Endothelial cell of umbilical vein (primary cell): Measurements from ENCODE around the gene SPACDR. TPM values are rescaled to one million over a fixed set of nuclear protein-coding genes. Genes with fewer than 3 reads are reported as not detected.

Experiments
- BruUV-seq: library from RNA; stranded (reverse); fragments of 400-500 nt; replicated peaks from 2 replicates; lab custom pipeline; 2021; lab: Mats Ljungman, UMichigan
- CTCF ChIA-PET: fragments of 300-600, 350-600 bp; sonication (Branson Sonifier 250); formaldehyde crosslinking; loops from one replicate; lab custom pipeline; 2021; ENCODE audit warnings: antibody characterized with exemption, inconsistent platforms; lab: Charles Lee
- POLR2A ChIA-PET: fragments of 300-600, 350-600 bp; sonication (Branson Sonifier 250); formaldehyde crosslinking; loops from one replicate; lab custom pipeline; 2021; ENCODE audit warnings: antibody characterized with exemption, inconsistent platforms; lab: Charles Lee
- DNase-seq: peaks from one replicate; pipeline ENCODE4 v3.0.0-alpha.2; 2011; ENCODE audit warnings: low read depth, low spot score
- FAIRE-seq: peaks from 2 replicates; lab custom pipeline; 2011; peaks lifted over from hg19 to GRCh38; lab: Jason Lieb, UNC
- H2AFZ ChIP-seq: 2 replicates; pipeline ENCODE4 v1.6.0; 2012; ENCODE audit warnings: low read depth, low read length, control low read depth, inconsistent platforms
- H3K27ac ChIP-seq: 2 replicates; pipeline ENCODE4 v1.5.1; 2011; ENCODE audit warnings: low read depth, mild to moderate bottlenecking, control low read depth, low read length, moderate library complexity; ENCODE audit not compliant: insufficient read depth
- H3K27me3 ChIP-seq, 2 experiments: 2 replicates each; pipeline versions ENCODE4 v1.6.0 to v1.6.1; 2011; ENCODE audit warnings: low read length in 2 of 2, mixed read lengths in 1 of 2; ENCODE audit not compliant: control insufficient read depth in 2 of 2, insufficient read depth in 2 of 2
- H3K36me3 ChIP-seq, 2 experiments: 2 replicates in 1 of 2; 3 replicates in 1 of 2; pipeline ENCODE4 v1.5.1; 2011; ENCODE audit warnings: low read length in 2 of 2, mild to moderate bottlenecking in 1 of 2, moderate library complexity in 1 of 2; ENCODE audit not compliant: control insufficient read depth in 2 of 2, insufficient read depth in 2 of 2; ENCODE audit errors: extremely low read depth in 1 of 2
- H3K4me1 ChIP-seq: 3 replicates; pipeline ENCODE4 v1.5.1; 2011; ENCODE audit warnings: mild to moderate bottlenecking, low read length; ENCODE audit not compliant: control insufficient read depth, insufficient read depth; ENCODE audit errors: extremely low read depth
- H3K4me2 ChIP-seq: 2 replicates; pipeline ENCODE4 v1.6.1; 2011; ENCODE audit warnings: low read length, control low read depth, mixed read lengths; ENCODE audit not compliant: insufficient read depth
- H3K4me3 ChIP-seq, 3 experiments: fragments of 200-600 bp in 1 of 3; sonication (generic), shearing (Covaris generic) in 1 of 3; replicated peaks in 1 of 3; 2 replicates each; pipeline ENCODE4 v1.5.1; 2011 to 2016; ENCODE audit warnings: control low read depth in 3 of 3, low read length in 3 of 3, mild to moderate bottlenecking in 2 of 3, inconsistent platforms in 1 of 3, low read depth in 1 of 3, moderate library complexity in 1 of 3; ENCODE audit not compliant: insufficient read depth in 1 of 3
- H3K79me2 ChIP-seq: 2 replicates; pipeline ENCODE4 v1.6.0; 2012; ENCODE audit warnings: low read length, inconsistent platforms; ENCODE audit not compliant: control insufficient read depth, insufficient read depth
- H3K9ac ChIP-seq: replicated peaks from 2 replicates; pipeline ENCODE3; 2011; ENCODE audit warnings: low read length, control low read depth; ENCODE audit not compliant: insufficient read depth; ENCODE audit errors: extremely low read depth
- H3K9me1 ChIP-seq: replicated peaks from 3 replicates; pipeline ENCODE4 v1.6.0; 2011; ENCODE audit warnings: mild to moderate bottlenecking, low read length; ENCODE audit not compliant: control insufficient read depth, insufficient read depth; ENCODE audit errors: extremely low read depth
- H3K9me3 ChIP-seq: replicated peaks from 2 replicates; pipeline ENCODE4 v1.5.1; 2012; ENCODE audit warnings: low read length, inconsistent platforms; ENCODE audit not compliant: control insufficient read depth, insufficient read depth
- H4K20me1 ChIP-seq: replicated peaks from 2 replicates; pipeline ENCODE3; 2011; ENCODE audit warnings: mild to moderate bottlenecking, low read length; ENCODE audit not compliant: control insufficient read depth, insufficient read depth; ENCODE audit errors: extremely low read depth
- CTCF ChIP-seq, 2 donors: IDR thresholded peaks; 1 replicate in 1 of 2; 2 replicates in 1 of 2; pipeline ENCODE4 v1.5.1; 2011; ENCODE audit warnings: low read length in 2 of 2, mild to moderate bottlenecking in 2 of 2, moderate library complexity in 2 of 2, control low read depth in 1 of 2, inconsistent platforms in 1 of 2, low read depth in 1 of 2; ENCODE audit not compliant: insufficient read depth in 1 of 2; ENCODE audit errors: extremely low read depth in 1 of 2
- FOS ChIP-seq: IDR thresholded peaks from 2 replicates; pipeline ENCODE4 v1.6.1; 2011; ENCODE audit warnings: mild to moderate bottlenecking, low read length, moderate library complexity, borderline replicate concordance; ENCODE audit not compliant: insufficient read depth
- MYC ChIP-seq: IDR thresholded peaks from one replicate; pipeline ENCODE4 v1.6.1; 2011; ENCODE audit warnings: mild to moderate bottlenecking, low read depth, low read length
- POLR2A ChIP-seq: IDR thresholded peaks from 2 replicates; pipeline ENCODE4 v1.6.1; 2012; ENCODE audit warnings: low read depth, mild to moderate bottlenecking, control low read depth, low read length
- POLR2AphosphoS5 ChIP-seq: IDR thresholded peaks from 2 replicates; pipeline ENCODE4 v1.6.1; 2012; ENCODE audit warnings: low read depth, mild to moderate bottlenecking, control low read depth, low read length, moderate library complexity; ENCODE audit not compliant: insufficient read depth
- dilution Hi-C: fragments of 300-500 bp; cut with MboI; formaldehyde crosslinking; loops from one replicate; pipeline ENCODE4 v1.15.0; 2019; ENCODE audit warnings: low sequenced_read_pairs; ENCODE audit not compliant: extremely low pct_ligation_motif_present
- intact Hi-C: fragments of 100-400 bp; cut with micrococcal nuclease; formaldehyde crosslinking; loops from one replicate; pipeline ENCODE4 v1.10.0; 2022
- polyA plus RNA-seq, 4 experiments: library from polyadenylated mRNA; depleted of rRNA in 3 of 4; stranded (reverse) in 3 of 4; unstranded in 1 of 4; fragments of >200 nt; gene quantifications; 2 replicates each; pipeline versions ENCODE4 v1.2.1 to v1.2.3, GENCODE V29; 2011 to 2012; ENCODE audit warnings: missing spikeins in 1 of 4
- total RNA-seq: library from RNA; stranded (reverse); gene quantifications from 2 replicates; pipeline ENCODE4 v1.2.3, GENCODE V29; 2021

SPACDR gene
- total and polyA plus RNA-seq, 2 donors (not counting 3 experiments of a cell fraction or from before 2014, with no cell fraction given), result 1.6 to 4.1 TPM

- Histone ChIP-seq H3K27me3 (no peaks in the 10 kb centered on the region), H3K27ac (peak overlapping the region; percentile 91), H3K4me3 (peak overlapping the region; percentile 51 to 81 (median 54)), H3K9me3 (no peaks in the 10 kb centered on the region), H3K4me1 (peaks cover 31% of the 10 kb centered on the region), H3K36me3 (peaks cover 5 to 20% of the 10 kb centered on the region in 2 experiments), H3K9ac (peak overlapping the region; percentile 93), H3K9me1 (no peaks in the 10 kb centered on the region), H4K20me1 (no peaks in the 10 kb centered on the region), H3K79me2 (peaks cover 41% of the 10 kb centered on the region), H2AFZ (no peak overlapping the region), H3K4me2 (peak overlapping the region; percentile 27)
- no TSS peak for BruUV-seq
- ChIA-PET POLR2A (interaction anchor here (1.0 to 1.7 kb wide), 2 partner anchors 9 to 19 kb away, joined by 4 to 9 read pairs; no protein-coding TSS in a partner anchor), CTCF (interaction anchor here (1.0 to 1.7 kb wide), 4 partner anchors 9 to 20 kb away, joined by 3 to 9 read pairs (median 5); no protein-coding TSS in a partner anchor)
- FAIRE-seq (no peak), DNase-seq (peak; percentile 33)
- TF ChIP-seq MYC, result no peak
- TF ChIP-seq POLR2AphosphoS5, result peak; percentile 54
- no peak for TF ChIP-seq CTCF (IDR thresholded peaks at IDR 0.05; ENCODE audit: extremely low read depth in 1 of 2, insufficient read depth in 1 of 2, low read depth in 1 of 2, low read length in 2 of 2)
- peak; percentile 66 for TF ChIP-seq POLR2A
- no peak for TF ChIP-seq FOS
- dilution Hi-C loops (no loop called here), intact Hi-C loops (loop anchor here (1.0 to 2.0 kb wide), 3 partner anchors 7 to 15 kb away; partner anchors contain the start of gene ZCWPW1)
These were observed 28.4 kb downstream of the SPACDR start for GRCh38 chr7:100435401-100436304.
